Choroid plexus epithelial cell (primary cell): Measurements from ENCODE around the gene MALRD1.

Experiments
- DNase-seq: peaks from one replicate; pipeline ENCODE4 v3.0.0-alpha.2; 2010; ENCODE audit warnings: low read depth
- H3K4me3 ChIP-seq: 2 replicates; pipeline ENCODE4 v1.5.1; 2011; ENCODE audit warnings: low read depth, mild to moderate bottlenecking, control low read depth, low read length, moderate library complexity
- CTCF ChIP-seq: conservative IDR thresholded peaks from 2 replicates; pipeline ENCODE4 v1.5.1; 2011; ENCODE audit warnings: low read depth, mild to moderate bottlenecking, control low read depth, inconsistent platforms, low read length, moderate library complexity

Gene MALRD1

GRCh38 chr10:19417740-19418139, 369.1 kb downstream of the MALRD1 start:
- no peak for TF ChIP-seq CTCF
- no peak overlapping the region for H3K4me3 ChIP-seq
- DNase-seq: no peak

- no peak overlapping the region for H3K4me3 ChIP-seq
- DNase-seq: peak; percentile 1
- no peak for TF ChIP-seq CTCF
Observed at GRCh38 chr10:19421674-19422073, 373.1 kb downstream of the MALRD1 start.

- no peak for DNase-seq
- no peak for TF ChIP-seq CTCF
- no peak overlapping the region for H3K4me3 ChIP-seq
Observed at GRCh38 chr10:19426034-19426433, 377.4 kb downstream of the MALRD1 start.

GRCh38 chr10:19431622-19432351, 383.2 kb downstream of the MALRD1 start:
- no peak for TF ChIP-seq CTCF
- H3K4me3 ChIP-seq: no peak overlapping the region
- DNase-seq: no peak

- no peak for DNase-seq
- no peak overlapping the region for H3K4me3 ChIP-seq
- TF ChIP-seq CTCF: no peak
Observed at GRCh38 chr10:19449860-19450259, 401.3 kb downstream of the MALRD1 start.

DNA sequence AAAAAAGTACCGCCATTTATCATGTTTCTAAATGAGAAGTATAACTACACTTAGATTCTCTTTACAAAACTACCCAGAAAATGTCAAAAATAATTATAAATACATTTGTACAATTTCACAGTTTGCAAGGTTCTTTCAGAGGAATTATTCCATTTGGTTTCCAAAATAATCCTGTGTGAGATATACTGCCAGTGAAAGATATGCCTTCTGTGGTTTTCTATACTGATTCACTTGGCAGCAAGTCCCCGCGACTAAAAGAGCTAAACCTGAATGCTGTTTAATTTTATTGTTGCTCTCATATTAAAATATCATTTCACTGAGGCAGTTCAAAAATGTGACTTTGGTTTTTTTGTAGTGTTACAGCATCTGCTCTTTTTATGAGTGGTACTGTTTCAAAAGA, 402.8 kb downstream of the MALRD1 start:
- no peak for TF ChIP-seq CTCF
- DNase-seq: no peak
- H3K4me3 ChIP-seq: no peak overlapping the region

- H3K4me3 ChIP-seq: no peak overlapping the region
- DNase-seq: no peak
- no peak for TF ChIP-seq CTCF
Observed at GRCh38 chr10:19451937-19452336, 403.3 kb downstream of the MALRD1 start.
